BLaER1 treated with 17β-estradiol and CSF1 and Interleukin-3, amounts not matched to agents 10 nM and 100 nM (cell line): Measurements from ENCODE around the gene NAV2.
A peak's percentile ranks its signal among the peaks of the same experiment; 100 is the strongest.

ENCODE experiments used
- H3K27ac ChIP-seq, 11 experiments: shearing (Covaris generic); formaldehyde crosslinking; 2 replicates each; pipeline ENCODE4 v1.8.1; 2022
- H3K27me3 ChIP-seq, 11 experiments: shearing (Covaris generic); formaldehyde crosslinking; 2 replicates each; pipeline ENCODE4 v1.8.1; 2022
- H3K36me3 ChIP-seq, 11 experiments: shearing (Covaris generic); formaldehyde crosslinking; 2 replicates each; pipeline ENCODE4 v1.8.1; 2022
- H3K4me1 ChIP-seq, 10 experiments: shearing (Covaris generic); formaldehyde crosslinking; 2 replicates each; pipeline ENCODE4 v1.8.1; 2022
- H3K4me2 ChIP-seq, 11 experiments: shearing (Covaris generic); formaldehyde crosslinking; 2 replicates each; pipeline ENCODE4 v1.8.1; 2022
- H3K4me3 ChIP-seq, 10 experiments: shearing (Covaris generic); formaldehyde crosslinking; 2 replicates each; pipeline ENCODE4 v1.8.1; 2022
- H3K9ac ChIP-seq, 11 experiments: shearing (Covaris generic); formaldehyde crosslinking; 2 replicates each; pipeline ENCODE4 v1.8.1; 2022
- H3K9me3 ChIP-seq, 11 experiments: shearing (Covaris generic); formaldehyde crosslinking; replicated peaks in 1 of 11; 2 replicates each; pipeline ENCODE4 v1.8.1; 2022
- H4K20me1 ChIP-seq, 11 experiments: shearing (Covaris generic); formaldehyde crosslinking; 2 replicates each; pipeline ENCODE4 v1.8.1; 2022
- Cebpa-rat ChIP-seq, 11 experiments: shearing (Covaris generic); IDR thresholded peaks; 2 replicates each; pipeline ENCODE4 v1.8.1; 2022

NAV2 gene

GRCh38 chr11:19696073-19696472 is 16.6 kb upstream of the NAV2 start:
- Histone ChIP-seq H3K36me3 (no peaks in the 10 kb centered on the region), H3K27ac (no peak overlapping the region), H4K20me1 (no peaks in the 10 kb centered on the region), H3K9me3 (no peaks in the 10 kb centered on the region), H3K4me2 (no peak overlapping the region), H3K9ac (no peak overlapping the region), H3K4me1 (no peaks in the 10 kb centered on the region), H3K27me3 (no peaks in the 10 kb centered on the region), H3K4me3 (no peak overlapping the region)
- TF ChIP-seq Cebpa-rat (IDR thresholded peaks at IDR 0.05): no peak

- no peaks in the 10 kb centered on the region for H4K20me1 ChIP-seq
- H3K4me3 ChIP-seq: no peak overlapping the region
- no peaks in the 10 kb centered on the region for H3K27me3 ChIP-seq
- H3K9ac ChIP-seq: no peak overlapping the region
- no peak for TF ChIP-seq Cebpa-rat (IDR thresholded peaks at IDR 0.05)
- no peaks in the 10 kb centered on the region for H3K4me1 ChIP-seq
- H3K9me3 ChIP-seq: no peaks in the 10 kb centered on the region
- H3K4me2 ChIP-seq: no peak overlapping the region
- no peaks in the 10 kb centered on the region for H3K36me3 ChIP-seq
- H3K27ac ChIP-seq: no peak overlapping the region
These were observed 15.7 kb upstream of the NAV2 start for GRCh38 chr11:19696904-19697303.

GRCh38 chr11:19697721-19698121 is 14.9 kb upstream of the NAV2 start:
- no peaks in the 10 kb centered on the region for H3K4me1 ChIP-seq
- no peak overlapping the region for H3K4me2 ChIP-seq
- no peak overlapping the region for H3K9ac ChIP-seq
- H3K27me3 ChIP-seq: no peaks in the 10 kb centered on the region
- H3K27ac ChIP-seq: no peak overlapping the region
- no peak overlapping the region for H3K4me3 ChIP-seq
- no peaks in the 10 kb centered on the region for H3K36me3 ChIP-seq
- no peaks in the 10 kb centered on the region for H4K20me1 ChIP-seq
- no peaks in the 10 kb centered on the region for H3K9me3 ChIP-seq
- TF ChIP-seq Cebpa-rat (IDR thresholded peaks at IDR 0.05): no peak

- H3K4me2 ChIP-seq: no peak overlapping the region
- no peak overlapping the region for H3K4me3 ChIP-seq
- no peaks in the 10 kb centered on the region for H3K36me3 ChIP-seq
- no peaks in the 10 kb centered on the region for H3K4me1 ChIP-seq
- no peaks in the 10 kb centered on the region for H3K9me3 ChIP-seq
- no peaks in the 10 kb centered on the region for H3K27me3 ChIP-seq
- TF ChIP-seq Cebpa-rat (IDR thresholded peaks at IDR 0.05): no peak
- no peaks in the 10 kb centered on the region for H4K20me1 ChIP-seq
- no peak overlapping the region for H3K27ac ChIP-seq
- H3K9ac ChIP-seq: no peak overlapping the region
These were observed 13.9 kb upstream of the NAV2 start for GRCh38 chr11:19698493-19699292.

- no peak overlapping the region for H3K27ac ChIP-seq
- no peaks in the 10 kb centered on the region for H3K4me1 ChIP-seq
- no peak overlapping the region for H3K4me2 ChIP-seq
- no peaks in the 10 kb centered on the region for H3K9me3 ChIP-seq
- H3K9ac ChIP-seq: no peak overlapping the region
- TF ChIP-seq Cebpa-rat (IDR thresholded peaks at IDR 0.05): no peak
- no peaks in the 10 kb centered on the region for H4K20me1 ChIP-seq
- H3K27me3 ChIP-seq: no peaks in the 10 kb centered on the region
- no peaks in the 10 kb centered on the region for H3K36me3 ChIP-seq
- no peak overlapping the region for H3K4me3 ChIP-seq
These were observed 11.2 kb upstream of the NAV2 start for GRCh38 chr11:19701421-19701820.

GRCh38 chr11:19702620-19703019 is 10.0 kb upstream of the NAV2 start:
- no peak overlapping the region for H3K4me2 ChIP-seq
- no peaks in the 10 kb centered on the region for H3K4me1 ChIP-seq
- H3K27me3 ChIP-seq: no peaks in the 10 kb centered on the region
- H4K20me1 ChIP-seq: no peaks in the 10 kb centered on the region
- TF ChIP-seq Cebpa-rat (IDR thresholded peaks at IDR 0.05): no peak
- H3K9ac ChIP-seq: no peak overlapping the region
- H3K27ac ChIP-seq: no peak overlapping the region
- no peaks in the 10 kb centered on the region for H3K9me3 ChIP-seq
- H3K4me3 ChIP-seq: no peak overlapping the region
- no peaks in the 10 kb centered on the region for H3K36me3 ChIP-seq

- Histone ChIP-seq H3K27ac (no peak overlapping the region), H3K9ac (no peak overlapping the region), H3K4me3 (no peak overlapping the region), H3K36me3 (no peaks in the 10 kb centered on the region), H3K9me3 (no peaks in the 10 kb centered on the region), H4K20me1 (no peaks in the 10 kb centered on the region), H3K27me3 (no peaks in the 10 kb centered on the region), H3K4me1 (no peaks in the 10 kb centered on the region), H3K4me2 (no peak overlapping the region)
- no peak for TF ChIP-seq Cebpa-rat (IDR thresholded peaks at IDR 0.05)
These were observed 9.4 kb upstream of the NAV2 start for GRCh38 chr11:19703211-19703610.

GRCh38 chr11:19704213-19704612 is 8.4 kb upstream of the NAV2 start:
- Histone ChIP-seq H3K9me3 (no peaks in the 10 kb centered on the region), H3K4me3 (no peak overlapping the region), H3K27ac (no peak overlapping the region), H3K27me3 (no peaks in the 10 kb centered on the region), H3K4me1 (no peaks in the 10 kb centered on the region), H4K20me1 (no peaks in the 10 kb centered on the region), H3K36me3 (no peaks in the 10 kb centered on the region), H3K4me2 (no peak overlapping the region), H3K9ac (no peak overlapping the region)
- TF ChIP-seq Cebpa-rat (IDR thresholded peaks at IDR 0.05): no peak

GRCh38 chr11:19705936-19706335 is 6.7 kb upstream of the NAV2 start:
- no peak overlapping the region for H3K27ac ChIP-seq
- no peaks in the 10 kb centered on the region for H3K36me3 ChIP-seq
- H3K4me2 ChIP-seq: no peak overlapping the region
- H4K20me1 ChIP-seq: no peaks in the 10 kb centered on the region
- H3K27me3 ChIP-seq: peaks cover 0 to 7% (median 0%) of the 10 kb centered on the region in 11 experiments; a peak in 1 of 22 replicates
- no peaks in the 10 kb centered on the region for H3K9me3 ChIP-seq
- H3K4me3 ChIP-seq: no peak overlapping the region
- H3K4me1 ChIP-seq: no peaks in the 10 kb centered on the region
- no peak for TF ChIP-seq Cebpa-rat (IDR thresholded peaks at IDR 0.05)
- no peak overlapping the region for H3K9ac ChIP-seq

- Histone ChIP-seq H3K27me3 (peaks cover 35 to 50% (median 42%) of the 10 kb centered on the region in 11 experiments), H4K20me1 (peaks cover 0 to 23% (median 11%) of the 10 kb centered on the region in 11 experiments; a peak in 10 of 22 replicates), H3K4me2 (peak overlapping the region; percentile 96 to 100 (median 99)), H3K9me3 (no peaks in the 10 kb centered on the region; a peak in 1 of 22 replicates), H3K36me3 (no peaks in the 10 kb centered on the region), H3K27ac (peak overlapping the region; percentile 44 to 92 (median 77); a peak in 19 of 22 replicates), H3K4me1 (peaks cover 13 to 27% (median 22%) of the 10 kb centered on the region in 10 experiments), H3K4me3 (peak overlapping the region; percentile 58 to 75 (median 66)), H3K9ac (peak overlapping the region; percentile 77 to 89 (median 81))
- no peak for TF ChIP-seq Cebpa-rat (IDR thresholded peaks at IDR 0.05)
These were observed 741 bp upstream of the NAV2 start for GRCh38 chr11:19711911-19712280.
